Nephron progenitor cell (in vitro differentiated cells): ENCODE data around the gene CFHR2.
"Not testable (repeated sequence)": the region's sequence is repeated elsewhere in the genome, so short reads cannot be mapped to it uniquely, and the experiment has no call there.

ENCODE experiments used
- DNase-seq: peaks from one replicate; pipeline ENCODE4 v3.0.0; 2021
- H3K27ac Mint-ChIP-seq: 2 replicates; pipeline ENCODE4 v1.8.0; 2021; ENCODE audit warnings: mild to moderate bottlenecking, moderate library complexity, mixed read lengths
- H3K27me3 Mint-ChIP-seq: 2 replicates; pipeline ENCODE4 v1.8.0; 2021; ENCODE audit warnings: mild to moderate bottlenecking, low read depth, mixed read lengths; ENCODE audit not compliant: poor library complexity
- H3K36me3 Mint-ChIP-seq: 2 replicates; pipeline ENCODE4 v1.8.0; 2021; ENCODE audit warnings: low read depth, mixed read lengths
- H3K4me1 Mint-ChIP-seq: 2 replicates; pipeline ENCODE4 v1.8.0; 2021; ENCODE audit warnings: mixed read lengths
- H3K4me3 Mint-ChIP-seq: 2 replicates; pipeline ENCODE4 v1.8.0; 2021; ENCODE audit warnings: mild to moderate bottlenecking, moderate library complexity, mixed read lengths
- H3K9me3 Mint-ChIP-seq: 2 replicates; pipeline ENCODE4 v1.8.0; 2021; ENCODE audit warnings: mild to moderate bottlenecking, moderate library complexity, mixed read lengths
- TF ChIP-seq, protein P1 (sequence below): fragments of 200-600 bp; sonication (generic); IDR thresholded peaks from 2 replicates; pipeline ENCODE4 v1.5.0; 2021; ENCODE audit warnings: antibody characterized with exemption

Gene CFHR2

DNA sequence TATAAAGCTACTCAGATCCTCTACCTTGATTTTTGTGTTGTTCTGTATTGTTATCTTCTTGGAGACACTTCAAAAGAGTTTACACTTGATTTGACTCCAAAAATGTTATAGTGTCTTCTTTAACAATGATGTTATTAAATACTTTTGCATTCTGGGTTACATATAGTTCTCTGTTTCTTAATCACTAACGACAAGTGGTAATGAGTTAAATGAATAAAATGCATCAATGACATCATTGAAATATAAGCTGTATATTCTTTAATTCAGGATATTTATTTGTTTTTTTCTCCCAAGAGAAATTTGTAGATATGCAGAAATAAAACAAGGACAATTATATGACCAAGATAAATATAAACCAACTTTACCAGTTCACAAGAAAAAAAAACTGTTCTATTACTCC lies 26.6 kb downstream of the CFHR2 start:
- no peak for DNase-seq
- TF ChIP-seq, protein P1, sequence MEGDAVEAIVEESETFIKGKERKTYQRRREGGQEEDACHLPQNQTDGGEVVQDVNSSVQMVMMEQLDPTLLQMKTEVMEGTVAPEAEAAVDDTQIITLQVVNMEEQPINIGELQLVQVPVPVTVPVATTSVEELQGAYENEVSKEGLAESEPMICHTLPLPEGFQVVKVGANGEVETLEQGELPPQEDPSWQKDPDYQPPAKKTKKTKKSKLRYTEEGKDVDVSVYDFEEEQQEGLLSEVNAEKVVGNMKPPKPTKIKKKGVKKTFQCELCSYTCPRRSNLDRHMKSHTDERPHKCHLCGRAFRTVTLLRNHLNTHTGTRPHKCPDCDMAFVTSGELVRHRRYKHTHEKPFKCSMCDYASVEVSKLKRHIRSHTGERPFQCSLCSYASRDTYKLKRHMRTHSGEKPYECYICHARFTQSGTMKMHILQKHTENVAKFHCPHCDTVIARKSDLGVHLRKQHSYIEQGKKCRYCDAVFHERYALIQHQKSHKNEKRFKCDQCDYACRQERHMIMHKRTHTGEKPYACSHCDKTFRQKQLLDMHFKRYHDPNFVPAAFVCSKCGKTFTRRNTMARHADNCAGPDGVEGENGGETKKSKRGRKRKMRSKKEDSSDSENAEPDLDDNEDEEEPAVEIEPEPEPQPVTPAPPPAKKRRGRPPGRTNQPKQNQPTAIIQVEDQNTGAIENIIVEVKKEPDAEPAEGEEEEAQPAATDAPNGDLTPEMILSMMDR = no peak

DNA sequence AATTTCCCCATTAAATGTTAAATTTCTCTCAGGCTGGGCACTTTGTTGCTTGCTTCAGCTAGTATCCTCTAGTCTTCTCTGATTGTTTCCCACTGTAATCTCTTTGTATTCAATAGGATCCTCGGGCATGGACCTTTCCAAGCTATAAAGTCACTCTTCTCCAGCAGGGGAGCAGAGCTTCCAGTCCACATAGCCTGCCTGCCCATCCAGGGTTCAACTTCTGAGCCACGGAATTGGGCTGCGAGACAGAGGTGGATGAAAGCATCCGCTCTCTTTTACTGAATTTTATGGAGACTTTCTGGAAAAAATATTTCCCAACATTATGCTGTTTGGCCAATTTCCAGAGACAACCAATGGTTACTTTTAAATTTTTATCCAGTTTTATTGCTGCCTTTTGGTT lies 32.7 kb downstream of the CFHR2 start:
- Mint-ChIP-seq H3K36me3 (no peaks in the 10 kb centered on the region), H3K27ac (no peak overlapping the region), H3K27me3 (no peaks in the 10 kb centered on the region), H3K4me3 (no peak overlapping the region), H3K4me1 (no peaks in the 10 kb centered on the region), H3K9me3 (no peaks in the 10 kb centered on the region)
- no peak for DNase-seq
- TF ChIP-seq, protein P1 = no peak

More for the DNA sequence above, 26.6 kb downstream of the CFHR2 start:
- H3K27me3 Mint-ChIP-seq = no peaks in the 10 kb centered on the region
- H3K36me3 Mint-ChIP-seq = no peaks in the 10 kb centered on the region
- H3K9me3 Mint-ChIP-seq = no peaks in the 10 kb centered on the region
- no peak overlapping the region for H3K27ac Mint-ChIP-seq
- H3K4me3 Mint-ChIP-seq = no peak overlapping the region
- H3K4me1 Mint-ChIP-seq = no peaks in the 10 kb centered on the region

DNA sequence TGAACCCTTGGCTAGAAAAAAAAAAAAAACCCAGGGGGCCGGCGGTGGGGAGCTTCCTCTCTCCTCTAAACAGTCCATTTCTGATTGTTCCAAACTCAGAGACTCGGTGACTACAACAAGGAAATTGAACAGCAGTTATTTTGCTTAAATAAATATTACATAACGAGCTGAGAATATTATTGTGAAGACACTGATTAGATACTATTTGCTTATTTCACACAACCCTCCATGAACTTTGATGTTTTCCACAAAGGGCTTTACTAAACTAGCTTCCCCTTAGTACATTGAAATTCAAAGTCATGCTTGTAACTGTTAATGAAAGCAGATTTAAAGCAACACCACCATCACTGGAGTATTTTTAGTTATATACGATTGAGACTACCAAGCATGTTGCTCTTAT lies 33.7 kb downstream of the CFHR2 start, which contains the start of gene CFHR5:
Gene CFHR5, plus strand, starts transcription at position 279 of the 400 bp plus-strand sequence. Its CDS starts 109 bp downstream, at position 388.
- TF ChIP-seq, protein P1 = no peak
- H3K27ac Mint-ChIP-seq = no peak within 1 kb of the TSS
- no peaks in the 10 kb centered on the region for H3K27me3 Mint-ChIP-seq
- no peaks in the 10 kb centered on the region for H3K36me3 Mint-ChIP-seq
- no peaks in the 10 kb centered on the region for H3K9me3 Mint-ChIP-seq
- H3K4me1 Mint-ChIP-seq = no peaks in the 10 kb centered on the region
- no peak for DNase-seq
- H3K4me3 Mint-ChIP-seq = no peak within 1 kb of the TSS

DNA sequence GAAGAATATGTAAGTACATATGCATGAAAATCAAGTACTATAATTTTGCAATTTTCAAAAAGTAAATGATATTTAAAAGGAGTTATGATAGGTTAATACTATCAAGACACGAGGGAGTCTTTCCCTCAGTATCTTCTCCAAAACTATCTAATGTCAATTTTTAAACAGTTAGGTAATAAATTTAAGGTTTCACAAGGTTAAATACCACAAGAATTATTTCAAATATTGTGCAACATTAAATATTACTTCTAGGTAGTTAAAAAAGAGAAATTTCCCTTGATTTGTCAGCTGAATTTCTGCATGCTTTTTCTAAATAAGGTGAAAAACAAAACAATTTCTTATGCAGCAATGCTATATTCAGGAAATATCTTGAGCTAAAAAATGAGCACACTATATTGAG lies 37.3 kb downstream of the CFHR2 start:
- Mint-ChIP-seq H3K36me3 (no peaks in the 10 kb centered on the region), H3K4me3 (no peak overlapping the region), H3K27ac (no peak overlapping the region), H3K9me3 (no peaks in the 10 kb centered on the region), H3K4me1 (no peaks in the 10 kb centered on the region), H3K27me3 (peaks cover 3% of the 10 kb centered on the region)
- TF ChIP-seq, protein P1 = no peak
- no peak for DNase-seq

DNA sequence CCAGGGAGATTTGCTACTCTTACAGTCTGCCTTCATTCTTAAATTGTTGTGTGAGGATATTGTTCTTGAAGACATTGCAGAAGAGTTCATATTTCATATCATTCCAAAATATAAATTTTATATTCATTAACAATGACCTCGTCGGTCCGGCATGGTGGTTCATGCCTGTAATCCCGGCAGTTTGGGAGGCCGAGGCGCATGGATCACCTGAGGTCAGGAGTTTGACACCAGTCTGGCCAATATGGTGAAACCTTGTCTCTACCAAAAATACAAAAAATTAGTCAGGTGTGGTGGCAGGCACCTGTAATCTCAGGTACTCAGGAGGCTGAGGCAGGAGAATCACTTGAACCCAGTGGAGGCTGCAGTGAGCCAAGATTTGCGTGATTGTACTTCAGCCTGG lies 38.7 kb downstream of the CFHR2 start:
- H3K36me3 Mint-ChIP-seq, H3K27ac Mint-ChIP-seq, H3K27me3 Mint-ChIP-seq, H3K4me3 Mint-ChIP-seq, DNase-seq, H3K9me3 Mint-ChIP-seq, H3K4me1 Mint-ChIP-seq: not testable (repeated sequence)

DNA sequence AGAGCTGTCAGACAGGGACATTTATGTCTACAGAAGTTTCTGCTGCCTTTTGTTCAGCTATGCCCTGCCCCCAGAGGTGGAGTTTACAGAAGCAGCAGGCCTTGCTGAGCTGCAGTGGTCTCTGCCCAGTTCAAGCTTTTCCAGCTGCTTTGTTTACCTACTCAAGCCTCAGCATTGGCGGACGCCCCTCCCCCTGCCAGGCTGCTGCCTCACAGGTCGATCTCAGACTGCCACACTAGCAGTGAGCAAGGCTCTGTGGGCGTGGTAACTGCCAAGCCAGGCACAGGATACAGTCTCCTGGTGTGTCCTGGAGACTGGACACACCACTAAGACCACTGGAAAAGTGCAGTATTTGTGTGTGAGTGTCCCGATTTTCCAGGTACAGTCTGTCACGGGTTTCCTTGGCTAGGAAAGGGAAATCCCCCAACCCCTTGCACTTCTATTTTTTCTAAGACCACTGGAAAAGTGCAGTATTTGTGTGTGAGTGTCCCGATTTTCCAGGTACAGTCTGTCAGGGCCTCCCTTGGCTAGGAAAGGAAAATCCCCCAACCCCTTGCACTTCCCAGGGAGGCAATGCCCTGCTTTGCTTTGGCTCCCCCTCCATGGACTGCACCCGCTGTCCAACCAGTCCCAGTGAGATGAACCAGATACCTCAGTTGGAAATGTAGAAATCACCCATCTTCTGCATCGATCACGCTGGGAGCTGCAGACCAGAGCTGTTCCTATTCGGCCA lies 48.5 kb downstream of the CFHR2 start:
- H3K27me3 Mint-ChIP-seq, H3K27ac Mint-ChIP-seq, H3K36me3 Mint-ChIP-seq: not testable (repeated sequence)
- Mint-ChIP-seq H3K4me3 (peak overlapping the region; percentile 43), H3K4me1 (peaks cover 11% of the 10 kb centered on the region), H3K9me3 (peaks cover 41% of the 10 kb centered on the region)
- peak; percentile 70 for DNase-seq

DNA sequence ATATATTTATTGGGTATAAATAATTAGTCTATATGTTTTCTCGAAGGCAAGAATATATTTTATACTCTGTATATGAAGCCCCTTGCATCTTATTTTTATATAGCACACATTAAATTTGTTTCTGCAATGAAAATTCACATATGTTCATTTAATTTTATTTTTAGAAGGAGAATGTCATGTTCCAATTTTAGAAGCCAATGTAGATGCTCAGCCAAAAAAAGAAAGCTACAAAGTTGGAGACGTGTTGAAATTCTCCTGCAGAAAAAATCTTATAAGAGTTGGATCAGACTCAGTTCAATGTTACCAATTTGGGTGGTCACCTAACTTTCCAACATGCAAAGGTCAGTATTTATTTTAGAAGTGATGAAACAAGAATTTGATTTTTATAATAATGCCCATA lies 50.4 kb downstream of the CFHR2 start:
- no peaks in the 10 kb centered on the region for H3K36me3 Mint-ChIP-seq
- DNase-seq = no peak
- no peak overlapping the region for H3K27ac Mint-ChIP-seq
- H3K4me3 Mint-ChIP-seq = no peak overlapping the region
- peaks cover 3% of the 10 kb centered on the region for H3K27me3 Mint-ChIP-seq
- TF ChIP-seq, protein P1 = no peak
- H3K4me1 Mint-ChIP-seq = peaks cover 11% of the 10 kb centered on the region
- peaks cover 27% of the 10 kb centered on the region for H3K9me3 Mint-ChIP-seq
